A549 treated with RU486 at 1 μM for 4 hours (cell line): Measurements from ENCODE around the gene MEX3A. TPM values are rescaled to one million over a fixed set of nuclear protein-coding genes. Genes with fewer than 3 reads are reported as not detected.

Experiments used
- total RNA-seq: library from RNA; stranded (reverse); fragments of 200-300 nt; extraction: Qiagen RNA extraction; gene quantifications from 5 replicates; pipeline ENCODE4 v1.2.3, GENCODE V29; 2022; ENCODE audit warnings: low read depth

Gene MEX3A
- 1.2 to 3.2 TPM (median 2.3 TPM) in 5 replicates for total RNA-seq

DNA sequence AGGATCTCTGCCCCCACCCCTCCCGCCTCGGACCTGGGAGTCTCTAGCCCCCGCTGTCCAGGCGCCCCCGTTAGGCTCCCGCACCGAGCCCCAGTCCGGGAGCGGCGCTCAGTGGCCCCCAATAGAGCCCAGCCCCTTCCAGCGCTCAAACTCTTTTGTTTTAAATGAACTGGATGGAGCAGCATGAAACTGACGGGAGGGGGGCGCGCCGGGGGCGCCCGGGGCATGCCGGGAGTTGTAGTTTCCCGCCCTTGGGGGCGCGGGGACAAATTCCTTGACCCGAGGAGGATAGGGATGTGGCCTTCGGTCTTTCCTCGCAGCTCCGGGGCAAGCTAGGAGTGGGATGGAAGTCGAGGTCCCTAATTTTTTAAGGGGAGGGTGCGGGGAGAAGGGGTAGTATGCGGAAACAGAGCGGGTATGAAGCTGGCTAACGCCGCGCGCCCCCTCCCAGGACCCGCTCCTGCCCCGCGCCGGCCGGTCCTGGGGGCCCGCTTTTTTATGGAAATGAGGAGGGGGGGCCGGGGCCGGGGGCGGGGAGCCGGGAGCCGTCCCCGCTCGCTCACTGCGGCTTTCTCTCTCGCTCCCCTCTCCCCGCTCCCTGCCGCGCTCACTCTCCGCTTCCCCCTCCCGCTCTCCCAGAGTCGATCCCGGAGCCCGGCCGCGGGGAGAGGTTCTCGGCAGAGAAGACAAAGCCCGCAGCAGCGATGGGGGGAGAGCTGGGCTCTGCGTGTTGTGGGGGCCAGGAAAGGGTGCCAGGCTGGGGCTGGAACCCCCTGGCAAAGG lies at the start of gene MEX3A:
Gene MEX3A, minus strand, starts transcription at position 157 of the 783 bp plus-strand sequence. CDS start 467 bp downstream, outside the sequence.

GRCh38 chr1:156114101-156114918 lies 32.0 kb upstream of the MEX3A start, which contains the start of gene LMNA:
Gene LMNA (plus strand): TSS chr1:156114711. CDS start chr1:156114919, 208 bp downstream.

DNA sequence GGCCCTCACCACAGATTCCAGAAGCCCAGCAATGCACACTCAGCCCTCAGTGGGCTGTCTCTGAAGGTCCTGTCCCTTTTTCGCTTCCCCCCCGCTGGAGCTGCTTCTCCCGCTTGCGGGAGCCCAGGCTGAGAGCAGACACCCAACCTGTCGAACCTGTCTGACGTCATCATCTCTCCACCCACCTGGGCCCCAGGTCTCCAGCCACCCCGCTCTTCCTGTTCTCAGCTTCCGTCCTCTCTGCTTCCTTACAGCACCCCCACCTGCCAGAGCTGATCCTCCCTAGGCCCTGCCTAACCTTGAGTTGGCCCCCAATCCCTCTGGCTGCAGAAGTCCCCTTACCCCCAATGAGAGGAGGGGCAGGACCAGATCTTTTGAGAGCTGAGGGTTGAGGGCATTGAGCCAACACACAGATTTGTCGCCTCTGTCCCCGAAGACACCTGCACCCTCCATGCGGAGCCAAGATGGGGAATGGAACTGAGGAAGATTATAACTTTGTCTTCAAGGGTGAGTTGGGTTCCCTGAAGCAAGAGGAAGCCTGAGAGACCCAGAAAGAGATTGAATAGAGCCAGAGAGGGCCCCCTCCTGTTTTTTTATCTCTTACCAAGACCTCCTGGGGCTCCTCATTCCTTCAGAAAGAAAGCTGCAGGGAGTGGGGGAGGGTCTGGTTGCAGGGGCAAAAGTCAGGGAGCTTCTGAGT lies 21.2 kb downstream of the MEX3A start, which contains the start of gene RAB25:
Gene RAB25, plus strand, starts transcription at position 224 of the 700 bp plus-strand sequence. Its CDS starts 241 bp downstream, at position 465.

DNA sequence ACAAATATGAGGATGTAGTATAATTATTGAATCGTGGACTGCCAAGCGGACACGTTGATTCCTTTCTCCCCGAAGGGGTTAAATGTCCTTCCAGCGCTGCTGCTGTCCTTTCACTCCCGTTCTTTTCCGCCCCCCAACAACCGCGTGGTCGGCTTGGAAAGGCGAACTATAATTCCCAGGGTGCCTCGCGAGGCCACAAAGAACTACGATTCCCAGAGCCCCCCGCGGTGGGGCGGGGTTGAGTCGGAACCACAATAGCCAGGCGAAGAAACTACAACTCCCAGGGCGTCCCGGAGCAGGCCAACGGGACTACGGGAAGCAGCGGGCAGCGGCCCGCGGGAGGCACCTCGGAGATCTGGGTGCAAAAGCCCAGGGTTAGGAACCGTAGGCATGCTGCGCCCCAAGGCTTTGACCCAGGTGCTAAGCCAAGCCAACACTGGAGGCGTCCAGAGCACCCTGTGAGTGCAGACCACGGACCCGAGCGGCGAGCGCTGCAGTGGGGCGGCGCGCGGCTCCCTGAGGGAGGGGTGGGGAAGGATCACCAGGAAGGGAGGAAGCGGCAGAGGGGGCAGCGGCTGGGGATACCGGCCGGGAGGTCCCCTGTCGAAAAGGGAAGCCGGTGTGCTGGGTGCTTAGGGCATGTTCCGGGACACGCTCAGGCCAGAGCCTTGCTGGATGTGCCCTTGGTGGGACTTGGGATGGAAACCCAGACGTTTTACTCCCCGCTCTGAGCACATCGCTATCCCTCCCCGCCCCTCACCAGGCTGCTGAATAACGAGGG lies 27.6 kb downstream of the MEX3A start, which contains the start of gene LAMTOR2:
Gene LAMTOR2, plus strand, starts transcription at position 283 of the 781 bp plus-strand sequence. Its CDS starts 108 bp downstream, at position 391.

GRCh38 chr1:156053768-156054499 lies 28.3 kb downstream of the MEX3A start, which contains the start of gene UBQLN4:
Gene UBQLN4 (minus strand): TSS chr1:156053798. CDS start chr1:156053701, 97 bp downstream.

Other genes with a start within 250 kb of the MEX3A start
- 14.0 to 15.3 TPM (median 14.6 TPM) in 5 replicates for gene GON4L, start 225.3 kb downstream of the MEX3A start, total RNA-seq
- 0.82 to 1.3 TPM (median 1.1 TPM) in 5 replicates for gene SYT11, start 222.9 kb downstream of the MEX3A start, total RNA-seq
- gene RIT1, start 171.1 kb downstream of the MEX3A start, total RNA-seq = 23.9 to 30.3 TPM (median 25.2 TPM) in 5 replicates
- gene KHDC4, start 148.1 kb downstream of the MEX3A start, total RNA-seq = 20.1 to 27.3 TPM (median 24.9 TPM) in 5 replicates
- not detected in 5 replicates for gene RXFP4, start 140.8 kb downstream of the MEX3A start, total RNA-seq
- 33.7 to 41.6 TPM (median 38.3 TPM) in 5 replicates for gene ARHGEF2, start 103.9 kb downstream of the MEX3A start, total RNA-seq
- 262 to 286 TPM (median 273 TPM) in 5 replicates for gene SSR2, start 61.5 kb downstream of the MEX3A start, total RNA-seq
- gene UBQLN4, start 28.7 kb downstream of the MEX3A start, total RNA-seq = 34.5 to 44.2 TPM (median 40.3 TPM) in 5 replicates
- 155 to 174 TPM (median 157 TPM) in 5 replicates for gene LAMTOR2, start 27.7 kb downstream of the MEX3A start, total RNA-seq
- 0.24 TPM in 1 of 5 replicates, not detected in the others for gene RAB25, start 21.3 kb downstream of the MEX3A start, total RNA-seq
- 580 to 740 TPM (median 720 TPM) in 5 replicates for gene LMNA, start 32.2 kb upstream of the MEX3A start, total RNA-seq
- gene SEMA4A, start 71.1 kb upstream of the MEX3A start, total RNA-seq = 0.17 to 0.53 TPM (median 0.44 TPM) in 5 replicates
- 25.2 to 30.7 TPM (median 26.8 TPM) in 5 replicates for gene SLC25A44, start 111.6 kb upstream of the MEX3A start, total RNA-seq
- gene PMF1, start 130.5 kb upstream of the MEX3A start, total RNA-seq = 58.3 to 67.8 TPM (median 60.6 TPM) in 5 replicates
- 0.66 TPM in 1 of 5 replicates, not detected in the others for gene BGLAP, start 159.7 kb upstream of the MEX3A start, total RNA-seq
- 2.2 to 5.0 TPM (median 3.6 TPM) in 5 replicates for gene PAQR6, start 165.6 kb upstream of the MEX3A start, total RNA-seq
- 39.9 to 48.9 TPM (median 46.9 TPM) in 5 replicates for gene SMG5, start 200.4 kb upstream of the MEX3A start, total RNA-seq
- 5.3 to 8.9 TPM (median 7.7 TPM) in 5 replicates for gene TMEM79, start 201.9 kb upstream of the MEX3A start, total RNA-seq
- 33.5 to 50.4 TPM (median 43.5 TPM) in 5 replicates for gene GLMP, start 213.2 kb upstream of the MEX3A start, total RNA-seq
- not detected in 5 replicates for gene VHLL, start 216.8 kb upstream of the MEX3A start, total RNA-seq